ENCODE data around the gene TRIM24. TPM values are rescaled to one million over a fixed set of nuclear protein-coding genes. Genes with fewer than 3 reads are reported as not detected.

TRIM24 gene
- total RNA-seq, 1 experiment from 2014 or later, result 10.2 TPM

- no peak for TF ChIP-seq CTCF (IDR thresholded peaks at IDR 0.05; ENCODE audit: unreplicated experiment)
- intact Hi-C loops (cut with micrococcal nuclease), result no loop called here
- Mint-ChIP-seq H3K4me1 (ENCODE audit: insufficient read depth, unreplicated experiment) (peaks cover 5% of the 10 kb centered on the region), H3K4me3 (ENCODE audit: unreplicated experiment) (no peak overlapping the region), H3K36me3 (ENCODE audit: insufficient read depth, unreplicated experiment) (no peaks in the 10 kb centered on the region), H3K27ac (ENCODE audit: low read depth, unreplicated experiment) (no peak overlapping the region), H3K27me3 (ENCODE audit: insufficient read depth, unreplicated experiment) (no peaks in the 10 kb centered on the region), H3K9me3 (ENCODE audit: unreplicated experiment) (no peaks in the 10 kb centered on the region)
- ChIA-PET CTCF (interaction anchor here (1.2 kb wide), 1 partner anchor 21 kb away, joined by 4 read pairs; no protein-coding TSS in a partner anchor), POLR2A (no interaction called here)
- DNase-seq (ENCODE audit: unreplicated experiment), result no peak
- no TSS peak for BruUV-seq (replicated peaks)
Measured at GRCh38 chr7:138625084-138625848, 165.2 kb downstream of the TRIM24 start.

DNA sequence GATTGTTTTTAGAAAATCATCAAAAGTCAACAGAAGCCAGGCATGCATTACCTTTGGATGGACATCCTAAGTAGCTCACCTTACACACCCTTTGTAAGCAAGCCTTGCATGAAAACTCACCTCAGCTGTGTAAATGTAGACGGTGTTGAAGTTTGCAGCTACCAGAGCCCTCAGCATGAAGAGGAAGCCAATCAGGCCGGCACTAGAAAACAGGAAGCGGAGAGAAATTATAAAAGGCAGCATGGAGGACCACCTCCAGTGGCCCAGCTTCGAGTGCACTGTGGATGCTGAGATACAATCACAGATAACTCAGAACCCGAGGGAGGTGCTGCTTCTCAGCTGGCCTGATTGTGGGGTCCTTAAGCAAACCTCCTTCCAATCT lies 165.8 kb downstream of the TRIM24 start:
- peaks cover 5% of the 10 kb centered on the region for H3K4me1 Mint-ChIP-seq (ENCODE audit: insufficient read depth, unreplicated experiment)
- no peak for TF ChIP-seq CTCF (IDR thresholded peaks at IDR 0.05; ENCODE audit: unreplicated experiment)
- BruUV-seq (replicated peaks), result no TSS peak
- intact Hi-C loops (cut with micrococcal nuclease), result no loop called here
- ChIA-PET CTCF (interaction anchor here (1.2 kb wide), 1 partner anchor 21 kb away, joined by 4 read pairs; no protein-coding TSS in a partner anchor), POLR2A (no interaction called here)
- H3K27me3 Mint-ChIP-seq (ENCODE audit: insufficient read depth, unreplicated experiment), result no peaks in the 10 kb centered on the region
- no peaks in the 10 kb centered on the region for H3K9me3 Mint-ChIP-seq (ENCODE audit: unreplicated experiment)
- DNase-seq (ENCODE audit: unreplicated experiment), result no peak
- no peak overlapping the region for H3K4me3 Mint-ChIP-seq (ENCODE audit: unreplicated experiment)
- no peaks in the 10 kb centered on the region for H3K36me3 Mint-ChIP-seq (ENCODE audit: insufficient read depth, unreplicated experiment)
- H3K27ac Mint-ChIP-seq (ENCODE audit: low read depth, unreplicated experiment), result no peak overlapping the region

DNA sequence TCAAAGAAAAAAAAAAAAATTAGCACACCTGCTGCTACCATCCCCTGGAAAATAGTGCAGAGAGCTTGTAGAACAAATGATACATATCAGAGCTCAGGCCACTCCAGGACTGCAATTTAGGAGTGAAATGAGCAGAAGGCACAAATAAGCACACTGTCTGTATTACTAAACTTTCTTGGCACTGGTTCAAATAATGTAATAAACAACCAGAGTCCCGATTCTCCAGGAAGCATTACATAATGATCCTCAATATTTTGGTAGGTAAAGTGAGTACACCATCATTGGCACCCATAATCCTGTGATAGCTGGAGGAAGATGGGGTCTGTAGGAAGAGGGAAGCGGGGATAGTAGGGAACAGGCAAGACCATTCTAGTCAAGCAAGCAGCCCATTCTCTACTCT lies 166.8 kb downstream of the TRIM24 start:
- Mint-ChIP-seq H3K36me3 (ENCODE audit: insufficient read depth, unreplicated experiment) (no peaks in the 10 kb centered on the region), H3K27ac (ENCODE audit: low read depth, unreplicated experiment) (no peak overlapping the region), H3K4me1 (ENCODE audit: insufficient read depth, unreplicated experiment) (peaks cover 5% of the 10 kb centered on the region), H3K4me3 (ENCODE audit: unreplicated experiment) (no peak overlapping the region), H3K9me3 (ENCODE audit: unreplicated experiment) (no peaks in the 10 kb centered on the region), H3K27me3 (ENCODE audit: insufficient read depth, unreplicated experiment) (no peaks in the 10 kb centered on the region)
- no TSS peak for BruUV-seq (replicated peaks)
- TF ChIP-seq CTCF (IDR thresholded peaks at IDR 0.05; ENCODE audit: unreplicated experiment), result no peak
- ChIA-PET CTCF (interaction anchor here (1.2 kb wide), 1 partner anchor 22 kb away, joined by 4 read pairs; no protein-coding TSS in a partner anchor), POLR2A (interaction anchor here (0.6 kb wide), 1 partner anchor 219 kb away, joined by 4 read pairs; no protein-coding TSS in a partner anchor)
- intact Hi-C loops (cut with micrococcal nuclease), result no loop called here
- peak; percentile 14 for DNase-seq (ENCODE audit: unreplicated experiment)

DNA sequence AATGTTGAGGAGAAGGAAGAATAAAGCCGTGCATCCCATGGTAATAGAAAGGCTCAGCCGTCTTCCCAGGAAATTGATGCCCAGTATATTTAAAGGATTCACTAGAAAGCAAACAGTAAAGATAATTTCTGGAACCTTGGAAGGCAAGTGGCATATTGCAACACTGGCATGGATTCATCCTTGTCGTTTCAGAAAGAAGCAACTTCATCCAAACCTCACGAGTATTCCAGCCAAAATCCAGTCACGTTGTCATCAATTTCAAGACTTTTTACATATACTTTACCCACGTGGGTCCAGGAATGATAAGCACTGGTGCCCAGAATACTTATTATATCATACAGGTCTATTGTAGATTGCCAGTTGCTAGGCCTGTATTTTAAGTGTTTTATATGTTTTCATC lies 167.3 kb downstream of the TRIM24 start:
- ChIA-PET POLR2A (interaction anchor here (0.6 kb wide), 1 partner anchor 220 kb away, joined by 4 read pairs; no protein-coding TSS in a partner anchor), CTCF (no interaction called here)
- Mint-ChIP-seq H3K27me3 (ENCODE audit: insufficient read depth, unreplicated experiment) (no peaks in the 10 kb centered on the region), H3K4me1 (ENCODE audit: insufficient read depth, unreplicated experiment) (peaks cover 5% of the 10 kb centered on the region), H3K9me3 (ENCODE audit: unreplicated experiment) (no peaks in the 10 kb centered on the region), H3K36me3 (ENCODE audit: insufficient read depth, unreplicated experiment) (no peaks in the 10 kb centered on the region), H3K4me3 (ENCODE audit: unreplicated experiment) (no peak overlapping the region), H3K27ac (ENCODE audit: low read depth, unreplicated experiment) (no peak overlapping the region)
- no TSS peak for BruUV-seq (replicated peaks)
- no peak for TF ChIP-seq CTCF (IDR thresholded peaks at IDR 0.05; ENCODE audit: unreplicated experiment)
- intact Hi-C loops (cut with micrococcal nuclease), result no loop called here
- no peak for DNase-seq (ENCODE audit: unreplicated experiment)
